Mesenteric fat pad (tissue), 1 donor: Measurements from ENCODE around the gene NHSL1. TPM values are rescaled to one million over a fixed set of nuclear protein-coding genes. Genes with fewer than 3 reads are reported as not detected.

Source experiments
- DNase-seq: peaks from one replicate; pipeline ENCODE4 v3.0.0-alpha.2; 2020; ENCODE audit warnings: low spot score
- total RNA-seq: library from RNA; stranded (reverse); fragmentation: NEBNext Ultra II Directional; extraction: Animal tissue kit (Norgen Biotek cat#: 25700); gene quantifications from one replicate; pipeline ENCODE4 v1.2.1, GENCODE V29; 2021
- donor health status: DM: yes; HTN: yes; CAD: no.

NHSL1 gene
- total RNA-seq, 1 donor from 2014 or later = 11.9 TPM

DNA sequence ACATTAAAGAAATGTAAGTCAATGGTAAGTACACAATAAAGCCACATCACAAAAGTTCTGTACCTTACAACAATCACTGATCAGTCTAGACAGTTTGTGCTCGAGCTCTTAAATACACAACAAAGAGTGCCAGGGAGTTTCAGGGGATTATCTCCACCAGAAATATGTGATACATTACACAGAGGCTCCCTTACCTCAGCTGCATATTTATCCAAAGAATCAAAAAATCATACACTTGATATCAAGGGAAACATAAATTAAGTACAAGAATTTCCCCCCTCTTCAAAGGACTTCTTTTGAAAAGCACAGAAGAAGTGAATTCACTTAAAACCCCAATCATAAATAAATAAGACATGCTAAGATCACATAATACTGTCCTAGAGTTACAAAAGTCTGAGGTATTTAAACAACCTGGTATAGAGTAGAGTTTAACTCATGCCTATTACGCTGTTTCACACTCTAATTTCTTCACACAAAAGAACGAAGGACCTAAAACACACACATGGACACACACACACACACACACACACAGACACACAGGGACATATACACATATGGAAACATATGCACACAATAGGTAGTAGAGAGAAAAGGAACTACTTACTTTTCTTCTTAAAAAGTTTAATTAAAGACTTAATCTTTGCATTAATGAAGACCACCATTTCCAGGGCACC lies 528 bp downstream of the NHSL1 start:
- no peak for DNase-seq

DNA sequence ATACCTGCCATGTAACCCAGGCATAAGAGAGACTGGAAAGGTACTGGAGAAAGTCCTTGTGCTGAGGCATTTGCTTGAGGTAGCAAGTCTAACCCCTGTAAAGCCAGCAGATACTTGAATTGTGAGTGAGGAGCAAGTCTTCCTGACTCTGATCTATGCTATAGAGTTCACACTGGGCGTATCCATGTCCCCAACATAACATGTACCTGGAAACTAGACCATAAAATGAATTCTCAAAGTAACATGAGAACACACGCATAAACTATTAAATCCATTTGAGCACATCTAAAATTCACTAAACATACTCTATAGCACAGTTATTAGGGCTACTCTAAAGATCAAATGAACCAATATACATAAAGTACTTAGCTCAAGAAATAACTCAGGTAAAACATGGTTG lies 2.0 kb downstream of the NHSL1 start:
- no peak for DNase-seq

DNA sequence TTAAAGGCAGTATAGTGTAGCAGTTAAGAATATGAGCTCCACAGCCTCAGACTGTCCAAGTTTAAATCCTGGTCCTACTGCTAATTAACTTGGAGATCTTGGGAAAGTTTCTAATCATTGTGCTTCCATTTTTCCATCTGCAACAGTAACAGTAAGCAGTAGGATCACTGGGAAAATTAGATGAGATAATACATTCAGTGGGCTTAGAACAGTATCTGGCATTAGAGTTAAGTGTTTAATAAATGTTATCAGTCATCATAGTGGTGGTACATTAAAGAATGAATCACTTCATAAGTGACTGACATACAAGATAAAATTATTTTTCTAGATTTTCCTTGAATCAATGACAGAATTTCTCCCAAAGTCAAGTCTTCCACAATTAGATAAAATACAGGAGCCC lies 5.0 kb downstream of the NHSL1 start:
- DNase-seq = no peak

DNA sequence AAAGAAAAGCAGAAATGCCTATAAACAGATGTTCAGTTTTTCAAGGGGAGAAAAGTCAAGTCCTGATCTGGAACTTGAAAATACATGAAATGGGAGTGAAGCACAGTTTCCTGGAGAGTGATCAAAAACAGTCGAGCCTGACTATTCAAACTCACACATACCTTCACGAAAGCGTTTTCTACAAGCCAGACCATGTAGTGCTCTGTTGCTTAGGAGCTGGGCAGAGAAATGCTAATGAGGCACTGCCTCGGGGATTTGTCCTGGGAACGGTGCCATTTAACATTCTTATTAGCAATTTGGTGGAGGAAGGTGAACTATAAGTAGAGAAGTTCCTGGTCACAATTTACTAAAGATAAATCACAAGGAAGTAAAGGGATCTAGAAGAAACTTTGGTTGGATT lies 5.9 kb downstream of the NHSL1 start:
- no peak for DNase-seq

DNA sequence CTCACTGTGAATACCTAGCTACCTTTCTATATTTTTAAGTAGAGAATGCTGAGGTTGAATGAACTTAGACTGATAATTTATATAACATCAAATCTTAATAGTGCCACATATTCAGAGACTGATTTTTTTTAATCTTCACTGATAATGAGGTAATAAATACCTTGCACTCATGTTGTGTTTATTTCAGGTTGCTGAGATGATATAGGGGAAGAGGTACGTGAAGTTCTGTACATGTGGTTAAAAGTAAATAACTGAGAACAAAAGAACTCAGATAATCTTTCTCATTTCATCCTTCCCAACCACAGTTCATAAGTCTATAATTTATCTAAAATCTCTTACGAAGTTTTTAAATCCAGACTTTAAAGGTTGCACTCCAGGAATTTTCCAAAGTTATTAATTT lies 6.4 kb downstream of the NHSL1 start:
- DNase-seq = no peak

DNA sequence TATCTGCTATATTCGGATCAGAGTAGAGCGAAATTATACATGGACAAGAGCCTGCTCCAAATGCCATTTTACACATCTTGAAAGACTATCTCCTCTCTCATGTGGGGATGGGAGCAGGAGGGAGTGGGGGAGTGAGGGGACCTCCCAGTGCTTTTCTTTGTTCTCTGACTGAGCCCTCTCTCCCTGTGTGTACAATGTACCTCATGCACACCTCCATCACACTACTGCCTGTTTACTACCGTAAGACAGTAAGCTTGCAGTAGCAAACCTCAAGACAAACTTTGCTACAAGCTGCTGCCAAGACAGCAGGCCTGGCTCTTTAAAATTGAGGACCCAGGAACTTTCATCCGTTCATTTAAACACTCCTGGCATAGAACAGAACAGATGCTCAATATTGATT lies 7.2 kb downstream of the NHSL1 start:
- no peak for DNase-seq

DNA sequence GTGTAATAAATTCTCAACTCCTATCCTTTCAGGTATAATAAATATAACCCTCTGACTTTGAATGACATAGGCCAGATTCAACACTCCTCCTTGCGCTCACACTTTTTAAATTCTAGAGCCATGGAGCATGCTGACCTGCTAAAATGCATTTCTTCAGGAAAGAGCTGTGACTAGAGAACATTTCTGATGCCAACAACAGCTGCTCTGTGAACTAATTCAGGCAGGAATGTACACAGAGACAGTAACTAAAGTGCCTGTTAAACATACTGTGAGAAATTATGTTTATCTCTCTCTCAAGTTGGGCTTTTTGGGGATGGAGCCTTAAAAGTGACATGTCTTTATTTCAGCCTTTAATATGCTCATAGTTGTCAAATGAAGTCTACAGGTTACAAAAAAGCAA lies 8.3 kb downstream of the NHSL1 start:
- no peak for DNase-seq

DNA sequence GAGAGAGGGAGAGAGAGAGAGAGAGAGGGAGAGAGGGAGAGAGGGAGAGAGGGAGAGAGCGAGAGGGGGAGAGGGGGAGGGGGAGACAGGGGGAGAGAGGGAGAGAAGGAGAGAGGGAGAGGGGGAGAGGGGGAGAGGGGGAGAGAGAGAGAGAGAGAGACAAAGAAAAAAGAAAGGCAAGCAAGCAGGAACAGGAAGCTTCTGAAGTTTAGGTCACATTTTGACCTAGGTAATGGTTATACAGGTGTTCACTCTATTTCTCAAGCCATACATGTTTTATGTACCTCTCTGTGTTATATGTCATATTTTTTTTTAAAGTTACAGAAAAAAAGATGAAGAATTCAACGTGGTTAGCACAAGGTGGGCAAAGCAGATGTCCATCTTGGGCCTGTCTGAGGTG lies 9.4 kb downstream of the NHSL1 start:
- DNase-seq = no peak

DNA sequence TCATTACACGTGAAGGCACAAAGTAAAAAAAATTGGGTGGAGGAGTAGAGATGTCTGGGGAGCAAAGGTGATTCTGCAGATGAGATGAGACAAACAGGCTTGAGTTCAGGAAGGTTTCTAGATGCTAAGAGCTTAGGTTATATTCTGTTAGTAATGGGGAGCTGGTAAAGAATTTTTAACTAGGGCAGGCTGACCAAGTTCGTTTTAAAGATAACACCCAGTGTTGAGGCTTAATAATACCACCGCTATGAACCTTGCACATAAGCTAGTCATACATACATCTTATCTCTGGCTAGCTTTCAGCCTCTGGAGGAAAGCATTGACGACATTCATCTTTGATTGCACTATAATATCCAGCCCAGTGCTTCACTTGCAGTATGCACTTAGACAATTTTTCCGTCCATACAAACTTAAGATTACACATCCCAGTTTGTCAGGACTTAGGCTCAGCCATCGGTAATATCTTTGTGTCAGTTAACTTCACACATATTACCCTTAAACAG lies 12.1 kb downstream of the NHSL1 start:
- DNase-seq = no peak

DNA sequence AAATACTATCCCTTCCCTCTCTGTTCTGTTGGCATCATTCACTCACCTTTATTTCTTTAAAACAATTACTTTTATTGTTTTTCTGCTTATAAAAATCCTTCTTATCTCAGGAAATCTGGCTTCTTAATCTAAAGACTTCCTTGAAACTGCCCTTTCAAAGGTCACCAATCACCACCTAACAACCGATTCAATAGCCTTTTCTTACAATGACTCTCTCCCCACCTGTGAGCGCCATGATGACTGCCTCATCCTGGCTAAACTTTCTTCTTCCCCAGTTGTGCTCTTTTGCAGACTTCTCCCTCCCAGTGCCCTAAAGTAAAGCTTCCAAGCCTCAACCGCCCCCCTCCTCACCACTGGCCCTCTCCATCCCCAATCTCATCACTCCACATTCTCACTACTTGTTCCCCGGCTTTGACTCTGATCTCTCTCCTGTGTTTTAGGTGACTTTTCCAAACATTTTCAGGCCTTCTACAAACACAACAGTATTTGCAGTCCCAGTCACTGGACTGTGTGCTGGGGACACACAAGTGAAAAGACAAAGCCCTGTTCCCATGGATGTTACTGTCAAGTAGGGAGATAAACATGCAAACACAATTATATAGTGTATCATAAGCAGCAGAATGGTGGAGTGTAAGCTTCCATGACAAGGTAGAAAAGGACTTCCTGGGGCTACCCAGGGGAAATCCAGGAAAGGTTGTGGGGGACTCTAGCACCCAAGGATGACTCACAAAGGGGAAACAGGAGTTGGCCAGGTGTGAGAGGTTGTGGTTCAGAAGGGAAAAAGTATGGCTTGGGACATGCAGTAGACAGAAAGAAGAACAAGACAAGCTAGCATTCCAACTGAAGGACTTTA lies 12.8 kb downstream of the NHSL1 start:
- no peak for DNase-seq

DNA sequence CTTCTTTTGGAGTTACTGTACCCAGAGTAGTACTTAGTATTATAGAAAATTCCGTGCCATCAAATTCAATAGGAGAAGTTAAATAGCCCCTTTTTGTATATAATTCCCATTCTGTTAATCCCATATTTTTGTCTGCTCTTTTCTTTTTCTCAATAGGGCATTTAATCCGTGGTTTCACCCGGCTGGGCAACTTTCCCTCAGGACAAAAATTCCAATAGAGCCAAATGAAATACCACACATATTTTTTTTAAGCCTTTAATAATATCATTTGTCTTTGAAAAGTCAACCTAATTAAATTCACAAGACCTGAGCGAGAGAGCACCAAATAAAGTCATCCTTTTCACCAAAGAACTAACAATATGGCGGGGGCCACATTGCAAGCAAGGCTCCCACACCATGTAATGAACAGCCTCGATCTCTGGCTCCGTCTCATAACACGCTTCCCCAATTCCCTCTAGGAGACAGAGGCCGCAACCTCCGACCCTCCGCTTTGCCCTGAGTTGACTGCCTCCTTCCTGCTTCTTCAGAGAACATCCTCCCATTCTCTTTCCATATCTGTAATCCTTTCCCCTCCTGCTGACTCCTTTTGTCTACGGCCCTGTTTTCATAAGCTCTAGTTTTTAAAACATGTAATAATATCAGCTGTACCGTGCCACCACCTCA lies 13.6 kb downstream of the NHSL1 start:
- DNase-seq = no peak

DNA sequence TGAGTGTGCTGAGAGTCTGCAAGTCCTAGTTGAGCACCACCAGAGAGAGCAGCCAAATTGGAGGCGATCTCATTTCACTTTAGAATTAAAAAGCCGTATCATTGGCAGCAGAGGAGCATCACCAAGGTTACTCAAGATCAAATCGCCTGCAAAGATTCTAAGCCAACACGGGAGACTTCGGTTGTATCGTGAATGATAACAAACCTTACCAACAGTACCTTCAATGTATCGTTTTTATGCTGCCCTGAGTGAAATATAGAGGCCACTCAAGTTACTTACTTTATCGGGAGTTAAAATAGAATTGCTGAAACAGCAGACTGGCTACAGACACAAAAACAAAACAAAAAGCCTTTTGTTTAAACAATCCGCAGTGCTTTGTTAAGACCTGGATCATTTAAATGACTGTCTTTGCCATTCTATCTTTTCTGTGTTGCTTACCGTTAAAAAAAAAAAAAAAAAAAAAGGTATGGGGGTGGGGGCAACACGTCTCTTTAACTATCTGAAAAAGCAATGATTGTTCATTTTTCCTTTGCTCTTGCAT lies 14.2 kb downstream of the NHSL1 start:
- no peak for DNase-seq

DNA sequence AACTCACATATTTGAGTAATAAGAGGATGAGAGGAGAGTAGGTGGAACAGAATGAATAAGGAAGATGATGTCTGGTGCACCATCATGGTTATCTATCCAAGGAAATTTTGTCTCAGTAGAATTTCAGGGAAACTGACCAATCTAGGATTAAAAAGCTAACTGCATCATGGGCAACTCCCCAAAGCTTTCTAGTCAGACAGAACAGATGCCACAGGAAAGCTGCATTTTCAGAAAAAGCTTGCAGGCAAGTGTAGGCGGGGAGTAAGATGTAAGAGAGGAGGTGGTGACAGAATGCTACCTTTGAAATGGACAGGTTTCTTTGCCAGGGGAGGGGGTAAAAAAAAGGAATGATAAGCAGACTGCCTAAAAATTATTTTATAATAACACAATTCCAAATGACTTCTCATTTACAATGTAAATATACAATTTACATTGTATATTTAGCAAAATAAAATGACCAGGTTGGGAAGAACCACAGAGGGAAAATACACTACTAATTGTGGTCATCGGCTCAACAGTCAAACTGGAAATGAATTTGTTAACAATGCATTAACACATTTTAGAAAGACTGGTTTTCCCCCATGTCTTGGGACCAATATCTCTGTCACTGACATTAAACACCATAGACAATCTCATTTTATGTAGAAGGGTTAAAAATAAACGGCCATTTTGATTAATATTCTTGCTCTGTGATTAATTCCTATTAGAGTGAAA lies 15.1 kb downstream of the NHSL1 start:
- DNase-seq = no peak

DNA sequence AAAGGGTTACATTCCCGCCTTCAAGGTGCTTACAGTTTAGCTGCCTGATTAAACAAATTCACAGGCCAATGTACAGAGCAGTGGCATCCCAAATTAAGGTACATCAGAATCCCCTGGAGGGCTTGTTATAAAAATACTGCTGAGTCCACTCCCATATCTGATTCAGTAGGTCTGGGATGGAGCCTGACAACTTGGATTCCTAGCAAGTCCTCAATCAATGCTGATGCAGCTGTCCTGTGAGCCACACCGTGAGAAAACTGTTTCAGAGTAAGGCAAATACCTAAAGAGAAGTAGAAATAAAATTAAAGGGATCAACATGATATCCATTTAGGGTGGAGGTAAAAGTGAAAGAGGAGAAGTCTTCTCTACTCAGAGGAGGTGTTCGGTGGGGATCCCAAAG lies 16.5 kb downstream of the NHSL1 start:
- DNase-seq = no peak

DNA sequence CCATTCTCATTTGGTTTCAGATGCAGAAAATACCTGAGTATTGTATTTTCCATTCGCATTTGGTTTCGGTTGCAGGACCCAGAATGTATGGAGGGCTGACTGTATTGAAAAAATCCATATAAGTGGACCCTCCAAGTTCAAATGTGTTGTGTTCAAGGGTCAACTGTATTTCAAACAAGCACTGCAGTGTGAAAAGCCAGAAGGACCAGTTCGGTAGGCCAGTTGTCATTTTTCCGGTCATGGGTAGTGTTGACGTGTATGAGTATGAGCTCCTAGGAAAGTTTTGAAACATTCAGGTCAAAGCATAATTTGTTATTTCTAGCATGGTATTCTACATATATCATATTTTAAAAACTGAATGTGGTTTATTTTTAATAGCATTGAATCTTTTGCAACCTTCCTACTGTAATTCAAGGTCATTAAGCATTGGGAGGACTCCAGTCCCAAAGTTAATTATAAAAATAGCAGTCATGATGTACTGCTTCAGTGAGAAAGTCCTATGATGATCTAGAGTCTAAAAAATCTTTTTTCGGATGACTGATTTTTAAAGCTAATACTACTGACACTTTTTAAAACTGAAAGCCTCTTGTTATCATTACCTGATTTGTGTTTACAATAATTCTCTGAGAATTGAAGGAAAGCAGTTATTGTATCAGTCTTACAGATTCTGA lies 18.9 kb downstream of the NHSL1 start:
- no peak for DNase-seq

DNA sequence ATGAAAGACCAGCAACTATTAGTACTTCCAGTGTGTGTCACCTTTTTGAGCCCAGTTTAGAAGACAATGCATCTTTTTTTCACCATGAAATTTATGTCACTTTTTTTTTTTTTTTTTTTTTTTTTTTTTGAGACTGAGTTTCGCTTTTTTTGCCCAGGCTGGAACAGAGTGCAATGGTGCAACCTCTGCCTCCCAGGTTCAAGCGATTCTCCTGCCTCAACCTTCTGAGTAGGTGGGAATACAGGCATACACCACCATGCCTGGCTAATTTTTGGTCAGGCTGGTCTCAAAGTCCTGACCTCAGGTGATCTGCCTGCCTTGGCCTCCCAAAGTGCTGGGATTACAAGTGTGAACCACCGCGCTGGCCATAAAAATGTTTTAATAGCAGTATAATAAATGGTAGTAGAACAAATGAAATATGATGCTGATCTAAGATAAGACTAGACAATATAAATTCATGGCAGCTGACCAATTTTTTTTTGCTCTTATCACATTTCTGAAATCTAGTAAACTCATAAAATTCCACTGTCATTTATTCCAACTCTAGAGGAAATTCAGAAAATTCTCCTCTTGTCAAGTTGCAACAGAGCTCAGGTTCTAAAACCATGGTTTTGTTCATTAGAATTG lies 21.3 kb downstream of the NHSL1 start:
- DNase-seq = no peak

DNA sequence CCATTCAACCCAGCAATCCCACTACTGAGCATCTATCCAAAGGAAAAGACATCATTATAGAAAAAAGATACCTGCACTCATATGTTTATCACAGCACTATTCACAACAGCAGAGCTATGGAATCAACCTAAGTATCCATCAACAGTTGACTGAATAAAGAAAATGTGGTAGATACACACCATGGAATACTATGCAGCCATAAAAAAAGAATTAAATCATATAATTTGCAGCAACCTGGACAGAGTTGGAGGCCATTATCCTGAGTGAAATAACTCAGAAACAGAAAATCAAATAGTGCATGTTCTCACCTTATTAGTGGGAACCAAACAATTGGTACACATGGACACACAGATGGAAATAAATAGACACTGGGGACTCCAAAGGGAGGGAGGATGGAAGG lies 23.2 kb downstream of the NHSL1 start:
- DNase-seq = no peak

DNA sequence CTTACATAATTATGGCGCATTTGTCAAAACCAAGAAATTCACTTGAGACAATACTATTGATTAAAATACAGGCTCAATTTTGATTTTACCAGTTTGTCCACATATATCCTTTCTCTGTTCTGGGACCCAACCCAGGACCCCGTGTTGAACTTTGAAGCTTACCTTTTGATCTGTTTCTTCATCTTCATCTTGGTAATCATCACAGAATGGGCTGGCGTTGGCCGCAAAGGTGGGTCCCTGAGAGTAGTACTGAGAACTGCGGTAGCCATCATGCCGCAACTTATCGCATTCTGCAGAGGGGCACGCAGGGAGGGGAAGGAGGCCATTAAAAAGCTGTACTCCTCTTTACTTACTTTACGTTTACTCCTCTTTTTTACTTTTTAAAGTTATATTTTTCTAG lies 26.1 kb downstream of the NHSL1 start:
- no peak for DNase-seq

DNA sequence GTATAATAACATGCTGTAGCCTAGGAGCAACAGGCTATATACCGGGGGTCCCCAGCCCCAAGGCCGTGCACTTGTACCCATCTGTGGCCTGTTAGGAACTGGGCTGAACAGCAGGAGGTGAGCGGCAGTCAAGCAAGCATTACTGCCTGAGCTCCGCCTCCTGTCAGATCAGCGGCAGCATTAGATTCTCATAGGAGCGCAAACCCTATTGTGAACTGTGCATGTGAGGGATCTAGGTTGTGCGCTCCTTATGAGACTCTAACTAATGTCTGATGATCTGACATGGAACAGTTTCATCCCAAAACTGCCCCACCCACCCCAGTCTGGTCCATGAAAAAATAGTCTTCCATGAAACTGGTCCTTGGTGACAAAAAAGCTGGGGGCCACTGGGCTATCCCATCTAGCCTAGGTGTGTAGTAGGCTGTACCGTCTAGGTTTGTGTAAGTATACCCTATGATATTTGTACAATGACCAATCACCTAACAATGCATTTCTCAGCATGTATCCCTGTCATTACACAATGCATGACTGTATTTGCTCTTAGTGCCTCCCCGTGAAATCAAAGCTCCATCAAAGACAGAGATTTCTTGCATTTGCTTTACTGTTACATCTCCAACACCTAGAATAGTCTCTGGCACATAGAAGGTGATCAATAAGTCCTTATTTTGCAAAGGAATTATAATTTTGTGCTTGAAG lies 30.8 kb downstream of the NHSL1 start:
- DNase-seq = no peak

DNA sequence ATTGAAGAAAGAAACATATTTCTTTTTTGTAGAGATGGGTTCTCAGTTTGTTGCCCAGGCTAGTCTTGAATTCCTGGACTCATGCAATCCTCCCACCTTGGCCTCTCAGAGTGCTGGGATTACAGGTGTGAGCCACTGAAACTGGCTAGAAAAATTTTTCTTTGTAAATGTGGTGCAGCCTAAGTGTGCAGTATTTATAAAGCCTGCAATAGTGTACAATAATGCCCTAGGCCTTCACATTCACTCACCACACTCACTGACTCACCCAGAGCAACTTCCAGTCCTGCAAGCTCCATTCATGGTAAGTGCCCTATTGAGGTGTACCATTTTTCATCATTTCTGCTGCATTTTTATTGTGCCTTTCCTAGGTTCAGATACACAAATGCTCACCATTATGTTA lies 31.4 kb downstream of the NHSL1 start:
- DNase-seq = no peak
